ENCODE results near the gene DNAAF1. TPM values are rescaled to one million over a fixed set of nuclear protein-coding genes. Genes with fewer than 3 reads are reported as not detected.

DNAAF1 gene
- total RNA-seq, 4 donors from 2014 or later: 0.44 to 0.85 TPM; not detected in 2

DNA sequence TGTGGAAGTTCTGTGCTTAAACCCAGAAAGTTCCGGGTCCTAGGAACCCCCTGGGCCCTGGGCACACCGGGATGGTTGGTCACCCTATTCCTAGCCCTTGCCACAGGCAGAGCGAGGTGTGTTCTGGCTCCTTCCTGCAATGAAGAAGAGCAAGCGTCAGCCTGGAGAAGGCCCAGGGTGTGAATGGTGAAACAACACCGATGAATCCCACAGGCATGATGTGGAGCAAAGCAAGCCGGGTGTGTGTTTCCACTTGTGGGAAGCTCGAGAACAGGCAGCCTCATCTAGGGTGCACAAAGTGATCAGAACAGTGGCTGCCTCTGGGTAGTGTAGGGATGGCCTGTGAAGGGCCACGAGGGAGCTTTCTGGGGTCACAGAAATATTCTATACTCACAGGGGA lies 80.9 kb downstream of the DNAAF1 start:
- TF ChIP-seq, protein P1, sequence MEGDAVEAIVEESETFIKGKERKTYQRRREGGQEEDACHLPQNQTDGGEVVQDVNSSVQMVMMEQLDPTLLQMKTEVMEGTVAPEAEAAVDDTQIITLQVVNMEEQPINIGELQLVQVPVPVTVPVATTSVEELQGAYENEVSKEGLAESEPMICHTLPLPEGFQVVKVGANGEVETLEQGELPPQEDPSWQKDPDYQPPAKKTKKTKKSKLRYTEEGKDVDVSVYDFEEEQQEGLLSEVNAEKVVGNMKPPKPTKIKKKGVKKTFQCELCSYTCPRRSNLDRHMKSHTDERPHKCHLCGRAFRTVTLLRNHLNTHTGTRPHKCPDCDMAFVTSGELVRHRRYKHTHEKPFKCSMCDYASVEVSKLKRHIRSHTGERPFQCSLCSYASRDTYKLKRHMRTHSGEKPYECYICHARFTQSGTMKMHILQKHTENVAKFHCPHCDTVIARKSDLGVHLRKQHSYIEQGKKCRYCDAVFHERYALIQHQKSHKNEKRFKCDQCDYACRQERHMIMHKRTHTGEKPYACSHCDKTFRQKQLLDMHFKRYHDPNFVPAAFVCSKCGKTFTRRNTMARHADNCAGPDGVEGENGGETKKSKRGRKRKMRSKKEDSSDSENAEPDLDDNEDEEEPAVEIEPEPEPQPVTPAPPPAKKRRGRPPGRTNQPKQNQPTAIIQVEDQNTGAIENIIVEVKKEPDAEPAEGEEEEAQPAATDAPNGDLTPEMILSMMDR (IDR thresholded peaks at IDR 0.05; ENCODE audit: low read depth): no peak

Other genes with a start within 250 kb of the DNAAF1 start
- gene MLYCD, start 246.2 kb upstream of the DNAAF1 start, total RNA-seq: 10 to 100 TPM; 10.0 to 30.9 (median 11.5) TPM
- 1 to 10 TPM; 2.7 to 7.2 (median 4.4) TPM for gene OSGIN1, start 192.1 kb upstream of the DNAAF1 start, total RNA-seq
- not detected for gene NECAB2, start 177.1 kb upstream of the DNAAF1 start, total RNA-seq
- gene SLC38A8, start 102.5 kb upstream of the DNAAF1 start, total RNA-seq: not detected
- gene MBTPS1, start 28.4 kb upstream of the DNAAF1 start, total RNA-seq: 100 to 1,000 TPM in 2 of 4 donors, 10 to 100 TPM in 2; 85.1 to 122 (median 105) TPM
- gene HSDL1, start 131 bp upstream of the DNAAF1 start, total RNA-seq: 10 to 100 TPM; 13.9 to 23.3 (median 20.6) TPM
- gene TAF1C, start 41.7 kb downstream of the DNAAF1 start, total RNA-seq: 10 to 100 TPM; 15.0 to 99.7 (median 36.5) TPM
- 1 to 10 TPM in 2 of 4 donors, not detected in 2; 3.6 to 4.4 TPM for gene ADAD2, start 45.8 kb downstream of the DNAAF1 start, total RNA-seq
- not detected for gene KCNG4, start 94.7 kb downstream of the DNAAF1 start, total RNA-seq
- under 1 TPM in 3 of 4 donors, not detected in 1; 0.38 to 0.98 (median 0.44) TPM for gene WFDC1, start 149.6 kb downstream of the DNAAF1 start, total RNA-seq
- gene ATP2C2, start 223.2 kb downstream of the DNAAF1 start, total RNA-seq: not detected

Data from subcutaneous adipose tissue (tissue), 4 donors.